HG03571 (cell line): ENCODE measurements around the gene MKNK2.
A peak's percentile ranks its signal among the peaks of the same experiment; 100 is the strongest.

Experiments used
- ATAC-seq: cut with Tn5 transposase; IDR thresholded peaks from one replicate; pipeline ENCODE4 v1.9.1; 2021; ENCODE audit not compliant: unreplicated experiment

Gene MKNK2

DNA sequence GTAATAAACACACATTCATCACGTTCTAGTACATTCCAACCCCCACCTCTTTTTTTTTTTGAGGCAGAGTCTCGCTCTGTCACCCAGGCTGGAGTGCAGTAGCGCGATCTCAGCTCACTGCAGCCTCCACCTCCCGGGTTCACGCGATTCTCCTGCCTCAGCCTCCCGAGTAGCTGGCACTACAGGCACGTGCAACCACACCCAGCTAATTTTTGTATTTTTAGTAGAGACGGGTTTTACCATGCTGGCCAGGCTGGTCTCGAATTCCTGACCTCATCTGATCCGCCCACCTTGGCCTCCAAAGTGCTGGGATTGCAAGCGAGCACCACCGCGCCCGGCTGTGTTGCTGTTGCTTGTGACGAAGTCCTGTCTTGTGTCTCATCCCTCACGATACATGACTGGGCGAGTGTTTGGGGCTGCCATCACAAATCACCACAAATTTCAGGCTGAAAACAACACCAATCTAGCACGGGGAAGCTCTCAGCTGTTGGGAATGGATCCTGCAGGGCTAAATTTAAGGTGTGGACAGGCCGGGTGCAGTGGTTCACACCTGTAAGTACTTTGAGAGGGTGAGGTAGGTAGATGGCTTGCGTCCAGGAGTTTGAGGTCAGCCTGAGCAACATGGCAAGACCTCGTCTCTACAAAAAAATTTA is 29.4 kb upstream of the MKNK2 start:
- no peak for ATAC-seq

DNA sequence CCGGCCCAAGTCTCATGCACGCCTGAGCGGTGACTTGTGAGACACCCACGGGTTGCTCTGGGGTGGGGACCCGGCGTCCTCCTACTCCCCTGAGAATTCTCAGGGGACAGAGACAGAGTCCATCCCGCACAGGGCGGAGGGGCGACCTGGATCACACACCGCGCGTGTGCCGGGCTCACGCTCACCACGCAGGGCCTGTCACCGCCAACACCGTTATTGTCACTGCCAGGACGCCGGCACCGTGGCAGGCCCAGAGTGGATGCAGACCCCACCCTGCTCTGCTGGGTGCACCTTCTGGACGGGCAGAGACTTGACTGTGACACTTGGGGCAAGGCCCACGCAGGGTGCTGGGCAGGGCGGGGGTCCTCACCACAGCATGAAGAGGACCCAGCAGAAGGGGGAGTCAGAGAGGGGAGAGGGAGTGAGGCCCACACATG is 28.8 kb upstream of the MKNK2 start:
- ATAC-seq = no peak

DNA sequence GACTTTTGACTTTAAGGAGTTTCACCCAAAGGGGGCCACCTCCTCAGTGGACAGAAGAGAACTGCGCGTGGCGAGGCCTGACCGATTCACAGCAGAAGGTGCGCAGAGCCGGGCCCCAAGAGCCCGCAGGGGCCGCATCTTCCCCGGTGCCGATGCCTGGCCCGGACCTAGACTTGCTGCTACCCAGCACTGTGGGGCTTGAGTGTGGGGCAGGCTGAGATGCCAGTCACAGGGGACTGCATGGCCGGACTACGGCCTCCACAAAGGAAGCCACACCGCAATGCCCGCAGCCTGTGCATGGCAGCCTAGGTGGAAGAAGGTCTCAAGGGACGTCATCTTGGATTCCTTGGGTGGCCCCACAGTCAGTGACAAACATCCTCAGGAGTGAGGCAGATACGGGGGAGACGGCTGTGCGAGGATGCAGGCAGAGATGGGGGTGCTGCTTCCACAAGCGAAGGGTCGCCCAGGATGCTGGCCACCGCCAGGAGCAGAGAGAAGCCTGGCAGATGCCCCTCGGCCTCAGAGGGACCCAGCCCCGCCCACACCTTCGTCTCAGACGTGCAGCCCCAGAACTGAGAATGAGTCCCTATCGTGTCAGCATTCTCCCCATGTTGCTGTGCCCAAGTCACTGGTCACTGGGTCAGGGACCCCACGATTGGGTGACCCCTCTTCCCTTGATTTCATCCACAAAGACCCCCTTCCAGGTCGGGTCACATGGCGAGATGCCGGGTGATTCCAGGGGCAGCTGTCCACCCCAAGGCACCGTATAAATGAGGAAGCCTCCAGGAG is 28.2 kb upstream of the MKNK2 start:
- ATAC-seq = no peak

DNA sequence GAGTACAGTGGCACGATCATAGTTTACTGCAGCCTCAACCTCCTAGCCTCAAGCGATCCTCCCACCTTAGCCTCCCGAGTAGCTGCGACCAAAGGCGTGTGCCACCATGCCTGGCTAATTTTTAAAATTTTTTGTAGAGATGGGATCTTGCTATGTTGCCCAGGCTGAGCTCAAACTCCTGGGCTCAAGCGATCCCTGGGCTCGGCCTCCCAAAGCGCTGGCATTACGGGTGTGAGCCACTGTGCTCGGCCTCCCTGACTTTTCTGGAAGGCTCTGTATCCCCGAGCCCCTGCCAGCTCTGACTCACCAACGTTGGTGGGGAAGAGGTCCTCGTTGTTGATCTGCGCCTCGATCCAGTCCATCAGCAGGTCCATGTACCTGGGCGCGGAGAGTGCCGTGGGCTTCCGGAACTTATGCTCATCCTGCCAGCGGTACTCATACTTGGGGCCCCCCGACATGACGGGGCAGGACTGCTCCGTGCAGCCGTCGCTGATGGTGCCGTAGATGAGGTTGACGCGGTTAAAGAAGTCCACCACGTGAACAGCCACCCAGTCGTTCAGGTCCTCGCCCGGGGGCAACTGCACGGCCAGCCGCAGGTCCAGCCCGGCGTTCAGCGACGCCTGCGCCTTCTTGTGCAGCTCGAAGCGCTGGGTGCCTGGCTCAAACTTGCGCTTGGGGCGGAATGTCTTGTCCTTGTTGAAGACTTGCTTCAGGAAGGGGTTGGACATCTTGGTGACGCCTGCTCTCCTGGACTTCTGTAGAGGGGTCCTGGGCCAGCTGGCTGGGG is 27.0 kb upstream of the MKNK2 start:
- no peak for ATAC-seq

DNA sequence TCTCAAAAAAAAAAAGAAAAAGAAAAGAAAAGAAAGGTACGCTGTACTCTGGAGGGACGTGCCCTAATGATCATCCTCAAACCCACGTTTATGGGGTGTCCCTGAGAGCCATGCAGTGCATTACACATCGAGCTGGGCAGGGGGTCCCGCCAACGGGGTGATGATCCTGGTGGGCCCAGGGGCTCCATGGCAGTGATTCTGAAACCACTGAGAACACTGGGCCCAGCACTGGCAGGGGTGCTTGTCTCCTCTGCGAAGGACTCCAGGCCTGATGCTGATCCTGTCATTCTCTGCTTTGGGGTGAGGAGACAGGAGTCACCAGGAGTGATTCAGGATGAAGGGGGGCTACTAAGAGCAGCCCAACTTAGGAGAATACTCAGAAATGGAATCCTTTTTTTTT is 26.4 kb upstream of the MKNK2 start:
- ATAC-seq = no peak

DNA sequence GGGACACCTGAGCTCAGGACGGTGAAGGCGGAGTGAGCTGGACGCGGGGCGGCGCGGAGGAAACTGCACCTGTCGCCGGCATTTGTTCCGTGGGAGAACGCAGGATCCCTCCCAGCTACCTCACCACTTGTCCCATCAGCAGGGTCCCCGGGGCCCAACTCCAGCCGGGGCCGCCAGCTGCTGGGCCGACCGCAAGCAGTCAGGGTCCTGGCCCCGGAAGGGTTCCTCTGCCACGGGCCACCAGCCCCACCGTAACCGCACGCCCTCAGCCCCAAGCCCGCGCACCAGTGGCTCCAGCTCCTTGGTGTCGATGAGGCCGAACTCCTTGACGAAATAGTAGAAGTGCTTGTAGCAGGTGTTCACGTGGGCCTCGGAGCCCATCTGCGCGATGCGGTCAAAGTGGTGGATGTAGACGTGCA is 25.5 kb upstream of the MKNK2 start:
- ATAC-seq = no peak

DNA sequence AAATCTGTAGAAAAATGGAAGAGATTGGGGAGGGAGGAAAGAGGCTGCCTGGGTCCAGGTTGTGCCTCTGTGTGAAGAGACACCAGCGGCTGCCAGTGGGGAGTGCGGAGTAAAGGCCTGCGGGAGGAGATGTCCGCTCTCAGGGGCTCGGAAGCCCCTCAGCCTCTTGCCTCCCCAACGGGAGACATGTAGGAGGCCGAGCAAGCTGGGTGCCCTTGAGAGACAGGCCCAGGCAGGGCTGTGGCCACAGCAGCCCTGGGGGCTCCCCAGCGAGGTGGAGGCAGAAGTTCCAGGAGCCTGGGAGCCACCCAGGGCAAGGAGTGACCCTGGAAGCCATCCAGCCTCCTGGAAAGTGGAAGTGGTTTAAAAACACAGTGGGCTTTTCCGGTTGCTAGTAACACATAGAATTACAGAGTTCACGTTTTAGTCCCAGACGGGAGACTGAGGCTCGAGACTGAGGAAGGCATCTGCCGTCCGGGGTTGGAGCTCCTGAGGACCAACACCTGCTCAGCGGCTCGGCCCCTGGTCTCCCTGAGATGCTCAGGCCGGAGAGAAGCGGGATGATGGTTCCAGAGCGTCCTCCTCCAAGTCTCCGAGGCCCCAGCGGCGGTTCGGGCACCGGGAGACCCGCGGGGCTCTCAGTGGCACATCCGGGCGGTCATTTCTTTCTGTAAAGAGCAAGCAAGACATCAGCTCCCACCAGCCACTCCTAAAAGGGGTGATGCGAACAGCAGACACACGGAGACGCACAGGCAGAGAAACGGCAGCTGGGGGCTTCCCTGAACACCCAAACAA is 21.9 kb upstream of the MKNK2 start:
- no peak for ATAC-seq

DNA sequence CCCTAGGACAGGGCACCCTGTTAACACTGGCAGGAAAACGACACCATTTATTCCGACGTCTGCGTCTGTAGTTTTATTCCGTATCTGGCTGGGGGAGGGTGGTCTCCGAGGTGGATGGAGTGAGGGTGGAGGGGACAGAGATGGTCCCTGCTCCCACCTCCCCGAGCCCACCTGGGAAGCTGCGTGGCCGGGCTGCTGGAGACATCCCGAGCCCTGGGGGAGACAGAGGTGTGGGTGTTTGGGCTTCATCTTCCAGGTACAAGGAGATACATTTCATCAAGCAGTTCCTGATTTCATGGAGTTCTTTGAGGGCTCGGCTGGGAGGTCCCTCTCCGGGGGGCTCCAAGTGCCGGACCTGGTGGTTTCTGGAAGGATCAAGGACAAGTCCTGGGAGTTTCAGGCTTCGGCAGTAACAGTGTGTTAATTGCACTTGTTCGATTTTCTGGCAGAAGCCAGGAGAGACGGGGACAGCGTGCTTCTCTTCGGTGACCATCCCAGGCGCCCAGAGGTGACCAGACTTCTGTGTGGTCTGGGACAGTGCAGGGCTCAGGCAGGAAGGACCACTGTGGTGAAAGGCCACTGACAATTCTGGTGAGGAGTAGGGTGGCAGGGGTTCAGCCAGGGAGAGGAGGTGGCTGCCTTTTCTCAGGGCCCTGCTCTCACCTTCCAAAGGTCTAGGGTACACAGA is 20.1 kb upstream of the MKNK2 start:
- ATAC-seq = no peak

DNA sequence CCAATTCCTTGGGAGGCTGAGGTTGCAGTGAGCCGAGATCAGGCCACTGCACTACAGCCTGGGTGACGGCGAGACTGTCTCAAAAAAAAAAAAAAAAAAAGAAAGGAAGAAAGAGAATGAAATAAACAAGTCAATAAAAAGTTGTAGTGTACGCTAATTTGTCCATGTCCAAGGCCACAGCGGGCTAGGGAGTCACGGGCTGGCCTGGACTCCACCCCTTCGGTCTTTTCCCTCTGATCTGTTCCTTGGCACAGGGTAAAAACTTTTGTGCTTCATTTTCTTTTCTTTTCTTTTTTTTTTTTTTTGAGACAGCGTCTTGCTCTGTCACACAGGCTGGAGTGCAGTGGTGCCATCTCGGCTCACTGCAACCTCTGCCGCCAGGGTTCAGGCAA is 19.4 kb upstream of the MKNK2 start:
- ATAC-seq = no peak

DNA sequence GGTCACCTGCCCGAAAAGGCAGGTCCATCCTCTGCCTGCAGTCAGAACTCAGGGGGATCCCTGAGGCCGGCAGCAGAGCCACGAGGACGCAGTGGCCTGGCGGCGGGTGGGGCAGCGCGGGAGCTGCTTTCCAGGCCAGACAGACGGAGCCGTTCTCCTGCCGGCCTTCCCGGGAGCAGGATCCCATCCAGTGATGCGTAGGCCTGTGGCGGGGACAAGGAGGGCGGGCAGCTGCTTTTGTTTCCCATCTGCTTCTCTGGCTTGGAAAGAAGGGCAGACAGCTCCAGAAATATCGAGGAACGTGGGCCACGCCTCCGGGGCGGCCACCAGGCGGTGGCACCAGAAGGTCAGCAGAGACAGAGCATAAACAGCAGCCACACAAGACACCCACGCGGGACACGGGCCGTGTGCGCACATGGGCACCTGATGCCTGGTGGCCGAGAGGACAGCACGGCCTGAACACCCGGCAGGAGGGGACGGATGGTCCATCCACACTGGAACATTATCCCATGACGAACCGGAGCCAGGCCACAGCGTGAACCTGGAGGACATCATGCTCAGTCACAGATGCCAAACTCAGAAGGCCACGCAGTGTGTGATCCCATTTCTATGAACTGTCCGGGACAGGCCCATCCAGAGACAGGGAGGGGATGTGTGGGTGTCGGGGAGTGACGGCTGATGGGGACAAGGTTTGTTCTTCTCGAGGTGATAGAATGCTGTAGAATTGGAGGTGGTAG is 13.9 kb upstream of the MKNK2 start:
- ATAC-seq = no peak

DNA sequence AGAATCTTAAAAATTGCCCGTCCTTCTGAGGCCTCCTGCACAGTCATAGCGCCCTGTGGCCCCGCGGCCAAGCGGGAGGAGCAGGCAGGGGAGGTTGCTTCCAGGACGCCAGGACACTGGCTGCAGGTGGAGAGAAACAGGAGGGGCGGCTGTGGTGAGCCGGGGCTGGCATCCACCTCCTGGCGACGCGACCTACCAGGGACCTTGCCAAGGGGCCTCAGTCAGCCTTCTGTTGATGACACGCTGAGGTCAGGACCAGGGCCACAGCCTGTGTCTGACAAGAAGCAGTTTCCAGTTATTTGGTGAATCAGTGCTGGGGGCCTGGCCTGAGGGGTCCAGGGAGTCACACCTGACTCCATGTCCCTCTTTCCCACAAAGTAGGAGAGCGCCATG is 13.3 kb upstream of the MKNK2 start:
- no peak for ATAC-seq

DNA sequence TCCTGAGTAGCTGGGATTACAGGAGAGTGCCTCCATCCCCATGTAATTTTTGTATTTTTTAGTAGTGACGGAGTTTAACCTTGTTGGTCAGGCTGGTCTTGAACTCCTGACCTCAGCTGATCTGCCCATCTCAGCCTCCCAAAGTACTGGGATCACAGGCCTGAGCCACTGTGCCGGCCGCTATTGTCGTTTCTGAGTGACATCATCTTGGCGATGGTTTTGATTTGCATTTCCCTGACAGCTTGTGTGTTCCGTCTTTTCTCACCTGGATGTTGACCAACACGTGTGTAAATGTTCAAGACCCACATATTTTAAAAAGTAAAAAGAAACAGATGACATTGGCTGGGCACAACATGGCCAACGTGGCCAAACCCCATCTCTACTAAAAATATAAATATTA is 12.8 kb upstream of the MKNK2 start:
- no peak for ATAC-seq

DNA sequence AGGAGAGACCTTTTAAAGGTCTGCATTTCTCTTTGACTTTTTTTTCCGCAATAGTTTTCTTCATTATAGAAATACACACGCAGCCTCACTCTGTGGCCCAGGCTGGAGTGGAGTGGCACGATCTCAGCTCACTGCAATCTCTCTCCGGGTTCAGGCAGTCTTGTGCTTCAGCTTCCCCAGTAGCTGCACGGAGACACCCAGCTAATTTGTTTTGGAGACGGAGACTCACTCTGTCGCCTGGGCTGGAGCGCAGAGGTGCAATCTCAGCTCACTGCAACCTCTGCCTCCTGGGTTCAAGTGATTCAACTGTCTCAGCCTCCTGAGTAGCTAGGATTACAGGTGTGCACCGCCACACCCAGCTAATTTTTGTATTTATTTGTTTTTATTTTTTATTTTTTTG is 11.7 kb upstream of the MKNK2 start:
- no peak for ATAC-seq

DNA sequence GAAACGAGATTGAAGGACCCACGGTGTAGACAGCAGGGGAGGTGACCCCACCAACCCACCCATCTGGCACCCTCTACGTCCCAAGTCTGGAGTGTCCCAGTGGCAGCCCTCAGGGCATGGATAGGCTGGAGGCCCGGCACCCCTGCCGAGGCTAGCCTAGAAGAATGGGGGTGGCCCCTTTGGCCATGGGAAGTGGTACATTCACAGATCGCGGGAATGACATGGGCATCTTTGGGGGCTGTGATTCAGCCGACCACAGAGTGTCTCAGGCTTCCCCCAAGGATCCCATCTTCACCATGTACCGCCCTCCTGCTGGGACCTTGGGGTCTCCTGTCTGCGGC is 11.3 kb upstream of the MKNK2 start:
- peak; percentile 1 for ATAC-seq

DNA sequence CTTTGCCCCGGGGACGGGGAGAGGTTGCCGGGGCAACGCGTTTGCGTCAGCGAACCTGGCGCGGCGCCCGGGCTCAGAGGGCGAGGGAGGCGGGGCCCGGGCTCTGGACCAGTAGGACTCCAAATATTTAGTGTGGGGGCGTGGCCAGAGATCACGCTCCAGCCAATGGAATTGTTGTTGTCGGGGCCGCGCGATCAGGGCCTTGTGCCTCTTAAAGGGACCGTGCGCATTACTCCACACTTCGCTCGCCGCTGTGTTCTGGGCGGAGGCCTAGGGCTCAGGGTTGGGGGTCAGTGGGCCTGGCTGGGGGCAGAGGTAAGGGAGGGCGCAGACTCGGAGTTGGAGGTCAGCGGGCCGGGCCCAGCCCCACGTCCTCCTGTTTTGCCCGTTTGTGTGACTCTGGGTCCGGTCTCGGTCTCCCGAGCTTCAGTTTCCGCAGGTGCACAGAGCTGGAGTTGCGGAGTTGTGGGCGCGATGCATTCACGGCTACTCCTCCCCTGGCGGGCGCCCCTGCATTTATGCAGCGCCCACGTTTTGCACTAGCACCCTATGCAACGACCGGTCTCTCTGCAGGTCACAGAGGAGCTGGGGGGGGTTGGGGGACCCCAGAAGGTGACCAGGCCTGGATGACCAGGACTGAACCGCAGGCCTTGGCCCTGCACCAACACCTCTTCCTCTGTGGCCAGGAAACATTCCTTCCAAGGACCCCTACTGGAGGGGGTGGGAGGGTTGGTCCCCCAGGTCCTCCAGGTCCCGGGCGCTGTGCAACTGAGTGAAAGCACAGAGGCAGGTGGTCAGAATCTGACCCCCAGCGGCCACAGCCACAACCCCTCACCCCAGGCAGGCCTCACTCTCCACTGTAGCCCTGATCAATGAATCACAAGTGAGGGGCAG is 10.7 kb upstream of the MKNK2 start:
- ATAC-seq = peak; percentile 62

DNA sequence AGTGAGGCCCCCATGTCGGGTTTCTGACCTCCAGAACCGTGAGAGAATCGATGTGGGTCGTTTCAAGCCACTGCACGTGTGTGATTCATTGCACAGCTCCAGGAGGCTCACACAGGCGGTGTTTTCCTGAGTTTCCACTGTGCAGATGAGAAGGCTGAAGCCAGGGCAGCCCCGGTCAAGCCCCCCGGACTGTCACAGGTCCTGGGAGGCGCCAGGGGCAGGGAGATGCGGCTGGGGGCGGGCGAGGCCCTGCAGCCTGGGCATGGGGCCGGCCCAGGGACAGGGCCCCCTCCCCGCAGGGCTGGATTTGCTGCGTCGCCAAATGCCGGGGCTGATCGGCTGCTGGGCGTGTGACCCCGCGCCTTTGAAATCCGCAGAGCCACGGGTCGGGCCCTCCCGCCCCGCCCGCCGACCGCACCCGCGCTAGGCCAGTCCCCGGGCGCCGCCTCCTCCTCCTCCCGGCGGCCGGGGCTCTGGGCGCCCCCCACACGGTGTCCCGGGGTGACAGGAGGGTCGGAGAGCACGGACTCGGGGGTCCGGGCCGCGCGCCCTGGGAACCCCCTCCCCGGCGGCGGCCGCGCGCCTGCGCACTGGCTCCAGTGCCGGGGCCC is 9.9 kb upstream of the MKNK2 start:
- peak; percentile 22 for ATAC-seq

DNA sequence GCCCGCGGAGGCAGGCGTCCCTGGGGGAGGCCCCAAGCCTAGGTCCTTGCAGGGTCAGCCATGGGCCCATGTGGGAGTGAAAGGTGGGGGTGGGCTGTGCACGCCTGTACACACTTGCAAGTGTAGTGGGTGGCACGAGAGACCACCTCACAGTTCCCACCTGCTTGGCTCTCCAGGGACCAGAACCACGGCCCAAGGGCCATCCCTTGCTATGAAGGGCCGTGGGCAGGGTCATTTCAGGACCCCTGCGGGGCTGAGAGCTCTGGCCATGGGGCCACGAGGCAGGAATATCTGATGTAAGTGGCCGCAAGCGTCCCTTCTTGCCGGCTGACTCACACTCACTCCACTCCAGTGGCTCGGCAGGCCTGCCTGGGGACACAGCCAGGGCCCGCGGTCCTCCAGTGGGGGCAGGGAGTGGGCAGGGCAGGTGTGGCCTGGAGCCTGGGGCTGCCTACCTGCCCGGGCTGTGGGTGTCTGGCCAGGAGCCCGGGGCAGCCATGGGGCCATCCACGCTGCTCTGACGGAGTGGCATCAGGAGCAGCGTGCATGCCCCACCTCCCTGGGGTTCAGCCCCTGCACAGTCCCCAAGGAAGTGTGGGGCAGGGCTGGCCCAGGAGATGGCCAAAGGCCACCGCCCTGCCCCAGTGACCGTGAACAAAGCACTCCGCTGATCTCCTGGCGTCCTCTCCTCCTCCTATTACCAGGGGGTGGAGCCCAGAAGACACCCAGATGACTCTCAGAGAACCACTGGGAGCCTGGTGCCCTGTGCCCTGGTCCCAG is 8.6 kb upstream of the MKNK2 start:
- no peak for ATAC-seq
